ENCODE measurements around the gene IL3.

IL3 gene

DNA sequence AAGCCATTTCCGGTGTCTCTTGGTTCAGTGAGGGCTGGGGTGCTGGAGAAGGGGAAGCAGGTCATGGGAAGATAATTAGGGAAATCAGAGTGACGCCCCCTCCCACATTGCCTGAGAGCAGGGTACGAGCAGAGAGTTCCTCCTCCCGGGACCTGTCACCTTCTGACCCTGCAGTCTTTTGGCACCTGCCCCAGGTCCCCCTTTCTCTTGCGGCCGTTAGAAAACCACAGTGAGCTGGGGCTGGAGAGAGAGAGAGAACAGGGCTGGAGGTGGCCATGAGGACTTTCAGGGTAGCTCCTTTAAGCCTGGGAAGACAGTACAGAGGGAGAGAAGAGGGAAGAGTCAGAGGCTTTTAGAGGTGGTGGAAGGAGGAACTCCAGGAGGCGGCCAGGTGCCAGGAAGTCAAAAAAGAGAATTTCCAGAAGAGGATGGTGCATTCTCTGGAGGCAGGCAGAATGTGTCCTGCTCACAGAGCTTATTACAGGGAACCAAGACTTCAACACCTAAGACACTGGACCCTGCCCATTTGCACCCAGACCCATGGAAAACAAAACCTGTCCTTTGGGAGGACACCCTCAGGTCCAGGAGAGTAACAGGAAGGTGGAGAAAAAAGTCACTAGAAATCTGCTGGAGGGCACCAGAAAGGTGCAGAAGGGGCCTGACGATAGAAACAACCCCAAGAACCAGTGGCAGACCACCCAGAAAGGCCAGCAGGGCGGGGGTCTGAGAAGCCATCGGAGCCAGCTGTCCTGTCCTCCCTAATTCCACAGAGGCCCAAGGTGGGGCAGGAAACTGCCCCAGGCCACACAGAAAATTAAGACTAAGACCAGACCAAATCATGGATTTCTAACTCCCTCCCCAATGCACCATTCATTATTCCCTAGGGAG, 42.5 kb upstream of the IL3 start:
- TF ChIP-seq PAX5 (IDR thresholded peaks at IDR 0.05; ENCODE audit: insufficient read depth, low read length, severe bottlenecking) (no peak), SPI1 (IDR thresholded peaks at IDR 0.05; ENCODE audit: low read depth, low read length) (no peak), POLR2AphosphoS5 (IDR thresholded peaks at IDR 0.05; ENCODE audit: low read depth, low read length) (no peak)
- DNase-seq (ENCODE audit: insufficient read length, low spot score) (no peak), FAIRE-seq (no peak)

GRCh38 chr5:132019337-132019736, 41.1 kb upstream of the IL3 start:
- no peak for TF ChIP-seq POLR2A (IDR thresholded peaks at IDR 0.05; ENCODE audit: low read depth, low read length)
- TF ChIP-seq TAF1 (IDR thresholded peaks at IDR 0.05; ENCODE audit: low read depth, low read length) = no peak
- TF ChIP-seq SPI1 (IDR thresholded peaks at IDR 0.05; ENCODE audit: low read depth, low read length) = peak; percentile 75
- TF ChIP-seq POLR2AphosphoS5 (IDR thresholded peaks at IDR 0.05; ENCODE audit: low read depth, low read length) = no peak
- TF ChIP-seq PAX5 (IDR thresholded peaks at IDR 0.05; ENCODE audit: insufficient read depth, low read length, severe bottlenecking) = no peak
- no peak for TF ChIP-seq POU2F2 (IDR thresholded peaks at IDR 0.05; ENCODE audit: low read depth, low read length)
- no peak for FAIRE-seq
- DNase-seq (ENCODE audit: insufficient read length, low spot score) = no peak

DNA sequence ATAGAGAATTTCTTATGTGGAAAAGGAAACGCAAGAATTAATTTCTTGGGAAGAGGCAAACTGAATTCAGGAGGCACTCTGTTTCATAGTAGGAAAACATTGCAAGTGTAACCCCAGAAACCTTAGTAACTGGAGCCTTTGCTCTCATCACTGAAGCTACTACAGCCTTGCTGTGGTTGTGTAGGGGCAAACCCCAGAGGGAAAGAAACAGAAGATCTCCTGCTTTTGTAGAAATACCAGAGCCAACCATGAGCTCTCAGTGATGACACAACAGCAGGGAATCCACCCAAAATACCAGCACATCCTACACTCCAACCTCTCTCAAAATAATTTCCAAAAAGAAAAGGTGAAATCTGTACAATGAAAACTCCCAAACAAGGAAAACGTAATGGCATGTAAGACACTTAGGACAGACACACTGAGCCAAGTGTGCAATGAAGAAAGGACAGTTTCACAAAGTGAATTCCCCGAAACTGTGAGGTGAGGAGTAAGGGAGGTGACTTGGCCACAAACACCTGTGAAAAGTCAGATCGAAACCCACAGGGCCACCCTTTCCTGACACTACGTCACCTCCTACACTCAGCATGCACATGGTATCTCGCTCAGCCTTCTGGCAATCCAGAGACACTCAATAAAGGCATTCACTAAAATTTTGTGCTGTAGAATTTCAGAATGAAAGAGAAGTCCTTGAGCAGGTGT, 40.4 kb upstream of the IL3 start:
- peak; percentile 98 for FAIRE-seq
- TF ChIP-seq POU2F2 (IDR thresholded peaks at IDR 0.05; ENCODE audit: low read depth, low read length) (peak; percentile 85), PAX5 (IDR thresholded peaks at IDR 0.05; ENCODE audit: insufficient read depth, low read length, severe bottlenecking) (no peak), POLR2A (IDR thresholded peaks at IDR 0.05; ENCODE audit: low read depth, low read length) (no peak), TAF1 (IDR thresholded peaks at IDR 0.05; ENCODE audit: low read depth, low read length) (no peak), POLR2AphosphoS5 (IDR thresholded peaks at IDR 0.05; ENCODE audit: low read depth, low read length) (peak; percentile 63; the same call in 1 of the 2 replicates), SPI1 (IDR thresholded peaks at IDR 0.05; ENCODE audit: low read depth, low read length) (no peak)
- DNase-seq (ENCODE audit: insufficient read length, low spot score) = no peak

DNA sequence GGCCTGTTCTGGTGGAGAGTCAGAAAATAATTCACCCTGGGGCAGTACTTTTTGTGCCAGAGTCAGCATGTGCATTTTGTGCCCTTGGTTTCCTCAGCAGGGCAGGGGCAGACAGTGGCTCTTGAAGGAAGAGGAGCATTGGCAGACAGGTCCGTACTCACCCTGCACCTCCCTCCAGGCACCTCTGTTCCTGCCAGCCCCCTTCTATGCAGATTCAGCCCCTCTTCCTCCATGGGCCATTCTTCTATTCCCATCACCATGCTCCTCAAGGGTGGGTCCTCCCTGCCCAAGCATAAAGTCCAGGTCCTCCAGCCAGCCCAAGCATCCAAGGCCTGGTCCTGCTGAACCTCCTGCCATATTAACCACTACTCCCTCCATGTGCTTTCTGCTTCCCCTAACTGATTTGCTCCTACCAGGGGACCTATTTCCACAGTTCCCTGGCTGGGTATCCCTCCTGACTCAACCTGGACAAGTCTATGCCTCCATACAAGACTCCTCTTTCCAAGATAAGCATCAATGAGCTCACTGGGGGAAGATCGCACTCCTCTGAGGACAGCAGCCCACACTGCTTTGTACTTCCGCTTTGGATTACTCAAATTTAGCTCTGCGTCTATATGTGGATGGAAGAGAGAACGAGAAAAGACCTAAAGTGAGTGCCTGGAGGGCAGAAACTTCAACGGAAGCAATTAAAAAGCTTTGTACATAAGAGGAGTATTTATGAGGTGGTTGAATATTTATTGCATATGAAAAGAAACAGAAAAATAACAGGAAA, 39.7 kb upstream of the IL3 start:
- no peak for FAIRE-seq
- TF ChIP-seq TAF1 (IDR thresholded peaks at IDR 0.05; ENCODE audit: low read depth, low read length) (no peak), POLR2AphosphoS5 (IDR thresholded peaks at IDR 0.05; ENCODE audit: low read depth, low read length) (no peak), SPI1 (IDR thresholded peaks at IDR 0.05; ENCODE audit: low read depth, low read length) (no peak), POLR2A (IDR thresholded peaks at IDR 0.05; ENCODE audit: low read depth, low read length) (no peak), POU2F2 (IDR thresholded peaks at IDR 0.05; ENCODE audit: low read depth, low read length) (no peak), PAX5 (IDR thresholded peaks at IDR 0.05; ENCODE audit: insufficient read depth, low read length, severe bottlenecking) (no peak)
- no peak for DNase-seq (ENCODE audit: insufficient read length, low spot score)

DNA sequence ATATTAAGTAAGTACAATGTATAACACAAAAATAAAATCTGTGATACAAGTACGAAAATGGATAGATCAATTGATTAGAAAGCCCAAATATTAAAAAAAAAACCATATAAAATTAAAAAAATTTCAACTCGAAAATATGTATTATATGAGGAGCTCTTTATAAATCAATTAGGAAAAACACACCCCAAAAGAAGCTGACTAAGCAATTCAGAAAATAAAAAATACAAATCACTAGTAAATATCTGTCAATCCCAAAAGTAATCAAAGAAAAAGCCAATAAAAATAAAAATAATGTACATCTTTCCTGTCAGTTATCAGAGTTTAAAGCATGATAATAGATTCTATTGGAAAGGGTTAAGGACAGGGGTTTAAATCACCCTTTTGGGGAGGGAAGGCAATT, 38.8 kb upstream of the IL3 start:
- FAIRE-seq (no peak), DNase-seq (ENCODE audit: insufficient read length, low spot score) (no peak)
- no peak for TF ChIP-seq POU2F2 (IDR thresholded peaks at IDR 0.05; ENCODE audit: low read depth, low read length)
- no peak for TF ChIP-seq POLR2A (IDR thresholded peaks at IDR 0.05; ENCODE audit: low read depth, low read length)
- TF ChIP-seq POLR2AphosphoS5 (IDR thresholded peaks at IDR 0.05; ENCODE audit: low read depth, low read length) = no peak
- TF ChIP-seq TAF1 (IDR thresholded peaks at IDR 0.05; ENCODE audit: low read depth, low read length) = no peak
- TF ChIP-seq PAX5 (IDR thresholded peaks at IDR 0.05; ENCODE audit: insufficient read depth, low read length, severe bottlenecking) = no peak
- no peak for TF ChIP-seq SPI1 (IDR thresholded peaks at IDR 0.05; ENCODE audit: low read depth, low read length)

DNA sequence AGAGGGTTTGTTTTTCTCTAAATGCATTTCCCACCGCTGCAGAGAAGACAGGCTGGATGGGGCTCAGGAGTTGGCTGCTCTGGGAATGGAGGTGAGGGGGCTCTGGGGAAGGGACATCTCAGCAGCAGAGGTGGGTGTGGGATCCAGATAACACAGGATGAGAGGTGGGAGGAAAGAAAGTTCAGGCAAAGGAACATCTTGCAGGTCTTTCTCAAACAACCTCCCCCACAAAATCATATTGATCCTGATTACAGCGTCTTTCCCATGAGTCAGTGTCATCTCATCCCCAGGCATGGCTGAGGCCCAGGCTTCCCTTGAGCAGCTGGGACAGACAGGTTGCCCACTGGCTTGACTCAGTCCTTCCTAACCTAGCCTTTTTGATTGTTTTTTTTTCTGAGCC, 37.7 kb upstream of the IL3 start:
- DNase-seq (ENCODE audit: insufficient read length, low spot score) = no peak
- no peak for FAIRE-seq
- no peak for TF ChIP-seq PAX5 (IDR thresholded peaks at IDR 0.05; ENCODE audit: insufficient read depth, low read length, severe bottlenecking)
- no peak for TF ChIP-seq POU2F2 (IDR thresholded peaks at IDR 0.05; ENCODE audit: low read depth, low read length)
- no peak for TF ChIP-seq SPI1 (IDR thresholded peaks at IDR 0.05; ENCODE audit: low read depth, low read length)
- TF ChIP-seq TAF1 (IDR thresholded peaks at IDR 0.05; ENCODE audit: low read depth, low read length) = no peak
- TF ChIP-seq POLR2AphosphoS5 (IDR thresholded peaks at IDR 0.05; ENCODE audit: low read depth, low read length) = no peak
- TF ChIP-seq POLR2A (IDR thresholded peaks at IDR 0.05; ENCODE audit: low read depth, low read length) = no peak

DNA sequence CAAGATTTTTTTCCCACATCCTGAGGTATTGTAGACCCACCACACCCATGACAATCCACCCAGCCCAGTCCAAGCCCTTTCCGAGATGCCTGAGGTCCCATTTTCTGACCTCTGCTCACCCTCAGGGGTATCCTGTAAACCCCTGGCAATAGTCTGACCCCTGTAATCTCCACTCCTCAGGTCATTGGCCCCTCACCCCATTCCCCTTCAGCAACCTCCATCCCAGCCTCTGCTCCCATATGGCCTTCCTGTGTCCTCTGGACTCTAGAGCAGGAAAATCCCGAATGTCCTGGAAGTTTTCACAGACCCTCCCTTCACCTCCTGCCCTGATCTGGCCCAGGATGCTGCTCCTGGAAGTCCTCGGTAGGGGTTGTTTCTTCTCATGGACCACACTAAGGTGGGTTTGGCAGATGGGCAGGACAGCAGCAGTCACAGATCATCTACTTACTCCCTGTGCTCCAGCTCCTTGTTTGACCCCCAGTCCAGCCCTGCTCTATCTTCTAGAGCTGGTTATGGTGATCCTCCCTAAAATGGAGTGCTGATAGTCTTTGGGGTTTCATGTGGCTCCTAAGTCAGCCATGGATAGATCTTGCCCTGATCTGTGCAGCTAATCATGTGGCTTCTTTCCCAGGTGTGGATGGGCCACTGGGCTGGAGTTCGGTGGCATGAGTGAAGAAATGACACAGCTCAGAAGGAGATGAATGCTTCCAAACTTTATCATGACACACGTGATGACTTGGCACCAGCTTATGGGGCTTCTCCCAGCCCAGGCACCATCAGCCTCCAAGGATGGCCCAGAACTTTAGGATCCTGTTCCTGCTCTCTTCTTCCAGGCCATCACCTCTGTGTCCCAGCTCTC, 37.0 kb upstream of the IL3 start:
- FAIRE-seq (no peak), DNase-seq (ENCODE audit: insufficient read length, low spot score) (no peak)
- no peak for TF ChIP-seq POLR2A (IDR thresholded peaks at IDR 0.05; ENCODE audit: low read depth, low read length)
- no peak for TF ChIP-seq PAX5 (IDR thresholded peaks at IDR 0.05; ENCODE audit: insufficient read depth, low read length, severe bottlenecking)
- TF ChIP-seq SPI1 (IDR thresholded peaks at IDR 0.05; ENCODE audit: low read depth, low read length) = no peak
- TF ChIP-seq POLR2AphosphoS5 (IDR thresholded peaks at IDR 0.05; ENCODE audit: low read depth, low read length) = no peak
- no peak for TF ChIP-seq TAF1 (IDR thresholded peaks at IDR 0.05; ENCODE audit: low read depth, low read length)
- no peak for TF ChIP-seq POU2F2 (IDR thresholded peaks at IDR 0.05; ENCODE audit: low read depth, low read length)

DNA sequence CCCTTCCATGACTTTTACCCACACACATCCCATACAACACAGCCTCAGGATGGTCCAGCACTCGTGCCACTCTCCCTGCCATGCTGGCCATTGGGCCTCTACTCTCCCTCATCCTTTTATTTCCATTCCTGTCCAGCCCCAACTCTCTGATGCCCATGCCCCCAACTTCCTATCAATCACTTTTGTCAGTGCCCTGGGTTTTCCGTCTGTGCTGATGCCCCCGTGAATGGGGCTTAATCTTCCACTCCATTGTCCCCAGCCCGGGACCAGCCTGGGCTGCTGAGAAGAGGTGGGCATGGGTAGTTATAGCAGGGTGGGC, 36.4 kb upstream of the IL3 start:
- FAIRE-seq = no peak
- DNase-seq (ENCODE audit: insufficient read length, low spot score) = no peak
- no peak for TF ChIP-seq POU2F2 (IDR thresholded peaks at IDR 0.05; ENCODE audit: low read depth, low read length)
- no peak for TF ChIP-seq PAX5 (IDR thresholded peaks at IDR 0.05; ENCODE audit: insufficient read depth, low read length, severe bottlenecking)
- TF ChIP-seq POLR2A (IDR thresholded peaks at IDR 0.05; ENCODE audit: low read depth, low read length) = no peak
- no peak for TF ChIP-seq TAF1 (IDR thresholded peaks at IDR 0.05; ENCODE audit: low read depth, low read length)
- no peak for TF ChIP-seq SPI1 (IDR thresholded peaks at IDR 0.05; ENCODE audit: low read depth, low read length)
- TF ChIP-seq POLR2AphosphoS5 (IDR thresholded peaks at IDR 0.05; ENCODE audit: low read depth, low read length) = no peak

Data from GM12891 (cell line).